ENCODE measurements around the gene BCL2L12. TPM values are rescaled to one million over a fixed set of nuclear protein-coding genes. Genes with fewer than 3 reads are reported as not detected.

BCL2L12 gene
- polyA plus RNA-seq, 1 experiment = 21.5 TPM

GRCh38 chr19:49696865-49697264, 31.1 kb downstream of the BCL2L12 start:
- TF ChIP-seq, protein P1, sequence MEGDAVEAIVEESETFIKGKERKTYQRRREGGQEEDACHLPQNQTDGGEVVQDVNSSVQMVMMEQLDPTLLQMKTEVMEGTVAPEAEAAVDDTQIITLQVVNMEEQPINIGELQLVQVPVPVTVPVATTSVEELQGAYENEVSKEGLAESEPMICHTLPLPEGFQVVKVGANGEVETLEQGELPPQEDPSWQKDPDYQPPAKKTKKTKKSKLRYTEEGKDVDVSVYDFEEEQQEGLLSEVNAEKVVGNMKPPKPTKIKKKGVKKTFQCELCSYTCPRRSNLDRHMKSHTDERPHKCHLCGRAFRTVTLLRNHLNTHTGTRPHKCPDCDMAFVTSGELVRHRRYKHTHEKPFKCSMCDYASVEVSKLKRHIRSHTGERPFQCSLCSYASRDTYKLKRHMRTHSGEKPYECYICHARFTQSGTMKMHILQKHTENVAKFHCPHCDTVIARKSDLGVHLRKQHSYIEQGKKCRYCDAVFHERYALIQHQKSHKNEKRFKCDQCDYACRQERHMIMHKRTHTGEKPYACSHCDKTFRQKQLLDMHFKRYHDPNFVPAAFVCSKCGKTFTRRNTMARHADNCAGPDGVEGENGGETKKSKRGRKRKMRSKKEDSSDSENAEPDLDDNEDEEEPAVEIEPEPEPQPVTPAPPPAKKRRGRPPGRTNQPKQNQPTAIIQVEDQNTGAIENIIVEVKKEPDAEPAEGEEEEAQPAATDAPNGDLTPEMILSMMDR (IDR thresholded peaks at IDR 0.05; ENCODE audit: insufficient read depth, low read depth, low read length) = no peak
- POLR2A ChIA-PET = no interaction called here

GRCh38 chr19:49699364-49699763, 33.6 kb downstream of the BCL2L12 start:
- CTCF ChIA-PET = interaction anchor here (1.2 kb wide), 1 partner anchor 17 kb away, joined by 7 read pairs; no protein-coding TSS in a partner anchor
- no peaks in the 10 kb centered on the region for H3K27me3 ChIP-seq (ENCODE audit: control insufficient read depth, insufficient read depth, low read length)
- POLR2A ChIA-PET = no interaction called here
- H3K4me3 ChIP-seq (ENCODE audit: low read depth, low read length) = no peak overlapping the region
- TF ChIP-seq, protein P1 (IDR thresholded peaks at IDR 0.05; ENCODE audit: insufficient read depth, low read depth, low read length) = no peak
- no peak for DNase-seq (ENCODE audit: low read depth)
- H3K36me3 ChIP-seq (ENCODE audit: control insufficient read depth, insufficient read depth, low read length) = peaks cover 6% of the 10 kb centered on the region

More at GRCh38 chr19:49696865-49697264, 31.1 kb downstream of the BCL2L12 start:
- Histone ChIP-seq H3K36me3 (ENCODE audit: control insufficient read depth, insufficient read depth, low read length) (peaks cover 6% of the 10 kb centered on the region), H3K27me3 (ENCODE audit: control insufficient read depth, insufficient read depth, low read length) (no peaks in the 10 kb centered on the region), H3K4me3 (ENCODE audit: low read depth, low read length) (no peak overlapping the region)
- CTCF ChIA-PET = interaction anchor here (1.4 kb wide), 1 partner anchor 21 kb away, joined by 4 read pairs; no protein-coding TSS in a partner anchor
- DNase-seq (ENCODE audit: low read depth) = no peak

DNA sequence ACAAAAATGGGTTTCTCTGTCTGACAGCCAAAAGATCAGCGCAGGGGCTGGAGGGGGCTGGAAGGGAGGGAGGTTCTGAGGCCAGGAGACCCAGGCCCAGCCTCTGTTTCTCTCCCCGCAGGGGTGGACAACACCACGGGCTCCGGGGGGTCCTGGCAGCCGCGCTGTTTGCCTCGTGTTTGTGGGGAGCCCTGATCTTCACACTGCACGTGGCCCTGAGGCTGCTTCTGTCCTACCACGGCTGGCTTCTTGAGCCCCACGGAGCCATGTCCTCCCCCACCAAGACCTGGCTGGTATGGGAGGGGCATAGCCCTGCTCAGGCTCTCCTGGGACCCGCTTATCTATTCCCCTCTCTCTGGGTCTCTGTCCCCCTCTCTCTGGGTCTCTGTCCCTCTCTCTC, 34.8 kb downstream of the BCL2L12 start:
- Histone ChIP-seq H3K27me3 (ENCODE audit: control insufficient read depth, insufficient read depth, low read length) (no peaks in the 10 kb centered on the region), H3K36me3 (ENCODE audit: control insufficient read depth, insufficient read depth, low read length) (peaks cover 6% of the 10 kb centered on the region), H3K4me3 (ENCODE audit: low read depth, low read length) (no peak overlapping the region)
- TF ChIP-seq, protein P1 (IDR thresholded peaks at IDR 0.05; ENCODE audit: insufficient read depth, low read depth, low read length) = no peak
- no peak for DNase-seq (ENCODE audit: low read depth)
- CTCF ChIA-PET = interaction anchor here (1.2 kb wide), 1 partner anchor 16 kb away, joined by 7 read pairs; no protein-coding TSS in a partner anchor
- POLR2A ChIA-PET = no interaction called here

GRCh38 chr19:49701271-49701786, 35.6 kb downstream of the BCL2L12 start:
- no peaks in the 10 kb centered on the region for H3K27me3 ChIP-seq (ENCODE audit: control insufficient read depth, insufficient read depth, low read length)
- H3K36me3 ChIP-seq (ENCODE audit: control insufficient read depth, insufficient read depth, low read length) = peaks cover 10% of the 10 kb centered on the region
- no peak for DNase-seq (ENCODE audit: low read depth)
- POLR2A ChIA-PET = no interaction called here
- H3K4me3 ChIP-seq (ENCODE audit: low read depth, low read length) = no peak overlapping the region
- TF ChIP-seq, protein P1 (IDR thresholded peaks at IDR 0.05; ENCODE audit: insufficient read depth, low read depth, low read length) = no peak
- CTCF ChIA-PET = no interaction called here

- CTCF ChIA-PET = interaction anchor here (0.7 to 2.0 kb wide), 2 partner anchors 12 to 15 kb away, joined by 3 to 10 read pairs; no protein-coding TSS in a partner anchor
- H3K27me3 ChIP-seq (ENCODE audit: control insufficient read depth, insufficient read depth, low read length) = no peaks in the 10 kb centered on the region
- no peak overlapping the region for H3K4me3 ChIP-seq (ENCODE audit: low read depth, low read length)
- DNase-seq (ENCODE audit: low read depth) = no peak
- TF ChIP-seq, protein P1 (IDR thresholded peaks at IDR 0.05; ENCODE audit: insufficient read depth, low read depth, low read length) = no peak
- H3K36me3 ChIP-seq (ENCODE audit: control insufficient read depth, insufficient read depth, low read length) = peaks cover 10% of the 10 kb centered on the region
- POLR2A ChIA-PET = no interaction called here
These were observed 39.3 kb downstream of the BCL2L12 start for GRCh38 chr19:49704888-49705642.
